T-cell (primary cell): ENCODE results near the gene UGCG. TPM values are rescaled to one million over a fixed set of nuclear protein-coding genes. Genes with fewer than 3 reads are reported as not detected.

ENCODE experiments used
- ATAC-seq, 4 experiments: fragments of 200-7000 bp in 3 of 4; fragments of 150-1000 bp in 1 of 4; cut with Tn5 transposase; replicated peaks in 1 of 4; 1 replicate in 3 of 4; 2 replicates in 1 of 4; pipeline ENCODE4 v1.10.0; 2021; ENCODE audit warnings: moderate library complexity in 3 of 4, mild to moderate bottlenecking in 2 of 4, moderate number of reproducible peaks in 1 of 4
- CTCF ChIA-PET, 2 donors: fragments of 300-600 bp; sonication (Branson Sonifier 250); formaldehyde crosslinking; loops; one replicate each; lab custom pipeline; 2022; ENCODE audit warnings: antibody characterized with exemption in 2 of 2; lab: Charles Lee
- POLR2A ChIA-PET, 2 donors: fragments of 300-600 bp; sonication (Branson Sonifier 250); formaldehyde crosslinking; loops; one replicate each; lab custom pipeline; 2022; ENCODE audit warnings: antibody characterized with exemption in 2 of 2; lab: Charles Lee
- DNase-seq, 35 experiments: peaks; one replicate each; pipeline versions ENCODE4 v3.0.0 to v3.0.0-alpha.2; 2013 to 2023
- H3K27ac ChIP-seq: one replicate; pipeline ENCODE4 v1.5.1; 2013; ENCODE audit warnings: low read length
- H3K27me3 ChIP-seq, 2 experiments: replicated peaks in 1 of 2; 1 replicate in 1 of 2; 2 replicates in 1 of 2; pipeline versions ENCODE4 v1.6.1 to v1.7.0; 2013; ENCODE audit warnings: low read length in 1 of 2, mixed read lengths in 1 of 2; ENCODE audit not compliant: control insufficient read depth in 2 of 2, insufficient read depth in 2 of 2; ENCODE audit errors: extremely low read depth in 1 of 2
- H3K36me3 ChIP-seq, 2 donors: 1 replicate in 1 of 2; 2 replicates in 1 of 2; pipeline versions ENCODE4 v1.6.1 to v1.7.0; 2013; ENCODE audit warnings: low read length in 1 of 2; ENCODE audit not compliant: control insufficient read depth in 2 of 2, insufficient read depth in 1 of 2; ENCODE audit errors: extremely low read depth in 1 of 2
- H3K4me1 ChIP-seq, 2 experiments: 1 replicate in 1 of 2; 2 replicates in 1 of 2; pipeline versions ENCODE4 v1.6.1 to v1.7.0; 2013; ENCODE audit warnings: low read length in 2 of 2, mixed read lengths in 1 of 2; ENCODE audit not compliant: insufficient read depth in 2 of 2, control insufficient read depth in 1 of 2; ENCODE audit errors: extremely low read depth in 1 of 2
- H3K4me3 ChIP-seq, 2 donors: 1 replicate in 1 of 2; 2 replicates in 1 of 2; pipeline versions ENCODE4 v1.5.1 to v1.7.0; 2013; ENCODE audit warnings: mild to moderate bottlenecking in 2 of 2, low read length in 1 of 2, moderate library complexity in 1 of 2; ENCODE audit not compliant: control insufficient read depth in 1 of 2; ENCODE audit errors: extremely low read depth in 1 of 2
- H3K9me3 ChIP-seq: 2 replicates; pipeline ENCODE4 v1.7.0; 2013
- H3K27ac Mint-ChIP-seq, 2 donors: one replicate each; pipeline ENCODE4 v1.8.0; 2020 to 2021; ENCODE audit warnings: mild to moderate bottlenecking in 2 of 2, mixed read lengths in 2 of 2
- H3K27me3 Mint-ChIP-seq, 2 donors: one replicate each; pipeline ENCODE4 v1.8.0; 2021 to 2022; ENCODE audit warnings: mixed read lengths in 2 of 2
- H3K36me3 Mint-ChIP-seq: one replicate; pipeline ENCODE4 v1.8.0; 2021; ENCODE audit warnings: mixed read lengths
- H3K4me1 Mint-ChIP-seq, 3 donors: one replicate each; pipeline ENCODE4 v1.8.0; 2020 to 2022; ENCODE audit warnings: mixed read lengths in 3 of 3, mild to moderate bottlenecking in 1 of 3
- H3K4me3 Mint-ChIP-seq, 3 donors: one replicate each; pipeline ENCODE4 v1.8.0; 2020 to 2022; ENCODE audit warnings: mild to moderate bottlenecking in 3 of 3, mixed read lengths in 3 of 3, moderate library complexity in 3 of 3
- H3K9me3 Mint-ChIP-seq, 3 donors: one replicate each; pipeline ENCODE4 v1.8.0; 2020 to 2022; ENCODE audit warnings: mixed read lengths in 3 of 3
- WGBS: methylation state at CpG from one replicate; pipeline ENCODE4 v1.1.5; 2013; ENCODE audit warnings: missing lambda C conversion rate; ENCODE audit not compliant: insufficient coverage; 5-methylcytosine and 5-hydroxymethylcytosine counted together
- total RNA-seq, 35 experiments: library from RNA in 6 of 35; stranded (reverse) in 6 of 35; fragments of 120-200 nt in 1 of 35; gene quantifications; one replicate each; pipeline versions ENCODE4 v1.2.1 to v1.2.4 and lab custom pipeline; 2013 to 2026

Gene UGCG
- total RNA-seq (10 to 100 TPM; 20.1 to 41.6 (median 24.1) TPM), total RNA-seq (lab: John Stamatoyannopoulos, UW) (38.2 to 106 (median 66.9) reads per million in 29 experiments)
- total RNA-seq (2013), result 35.7 TPM

DNA sequence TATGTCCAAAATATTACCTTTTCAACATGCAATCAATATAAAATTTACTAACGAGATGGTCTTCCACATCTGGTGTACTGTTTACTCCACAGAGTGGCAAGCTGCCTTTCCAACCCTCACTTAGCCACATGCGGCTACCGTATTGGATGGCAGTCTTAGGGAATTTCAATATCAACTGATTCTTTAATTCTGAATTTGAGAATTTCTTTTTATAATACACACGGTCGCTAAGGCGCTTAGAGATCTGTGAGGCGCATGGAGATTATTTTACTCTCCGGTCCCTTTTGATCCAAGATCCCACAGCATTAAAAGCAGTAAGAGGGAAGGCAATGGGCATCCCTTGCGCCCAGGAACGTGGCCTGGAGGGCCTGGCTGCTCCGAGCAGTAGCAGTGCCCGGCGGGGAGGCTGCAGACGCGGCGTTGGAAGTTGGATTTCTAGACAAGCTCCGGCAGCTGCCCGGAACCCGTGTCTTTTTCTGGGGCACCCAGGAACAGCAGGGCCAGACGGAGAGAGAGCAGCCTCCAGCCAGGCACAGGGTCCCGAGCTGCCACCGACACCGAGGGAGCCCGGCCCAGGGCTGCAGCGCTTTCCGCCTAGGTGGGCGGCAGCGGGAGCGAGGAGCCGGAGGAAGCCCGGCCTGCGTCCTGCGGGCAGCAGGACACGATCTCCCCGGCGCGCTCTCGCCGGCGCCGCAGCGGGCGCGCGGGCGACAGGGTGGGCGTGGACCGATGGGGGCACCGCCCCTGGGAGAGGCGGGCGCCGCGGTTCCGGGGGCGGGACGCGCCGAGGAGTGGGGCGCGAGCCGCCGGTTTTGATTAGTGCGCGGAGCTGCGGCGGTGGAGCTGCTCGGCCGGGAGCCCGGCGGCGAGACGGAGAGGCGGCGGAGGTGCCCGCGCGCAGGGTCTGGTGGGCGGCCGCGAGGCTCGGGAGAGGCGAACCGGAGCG is at the start of gene UGCG:
Gene UGCG, plus strand, starts transcription at position 819 of the 946 bp plus-strand sequence. CDS start 402 bp downstream, outside the sequence.
- H3K27ac ChIP-seq, result peak within 1 kb of the TSS; percentile 69
- Mint-ChIP-seq H3K27ac (peak within 1 kb of the TSS; percentile 94 to 95), H3K4me1 (peaks cover 15 to 29% (median 22%) of the 10 kb centered on the region in 3 donors), H3K27me3 (no peaks in the 10 kb centered on the region), H3K4me3 (peak within 1 kb of the TSS in 2 of 3 donors; percentile 90 to 92), H3K9me3 (no peaks in the 10 kb centered on the region), H3K36me3 (no peaks in the 10 kb centered on the region)
- H3K4me3 ChIP-seq, result peak within 1 kb of the TSS; percentile 89 to 95
- no peaks in the 10 kb centered on the region for H3K36me3 ChIP-seq
- under 1% methylated on average over 81 of the region's 84 CpGs for WGBS
- no peaks in the 10 kb centered on the region for H3K27me3 ChIP-seq
- POLR2A ChIA-PET, result interaction anchor here (0.5 to 0.6 kb wide), 2 partner anchors 90 to 179 kb away, joined by 6 to 14 read pairs; no protein-coding TSS in a partner anchor
- H3K9me3 ChIP-seq, result no peaks in the 10 kb centered on the region
- peaks cover 25 to 31% of the 10 kb centered on the region in 2 experiments for H3K4me1 ChIP-seq
- DNase-seq (peak; percentile 68 to 92 (median 83)), ATAC-seq (peak; percentile 91 to 94 (median 93))
- CTCF ChIA-PET, result interaction anchor here in 1 of 2 donors (0.6 to 1.6 kb wide), 5 partner anchors 30 to 436 kb away, joined by 3 to 6 read pairs (median 5); no protein-coding TSS in a partner anchor

DNA sequence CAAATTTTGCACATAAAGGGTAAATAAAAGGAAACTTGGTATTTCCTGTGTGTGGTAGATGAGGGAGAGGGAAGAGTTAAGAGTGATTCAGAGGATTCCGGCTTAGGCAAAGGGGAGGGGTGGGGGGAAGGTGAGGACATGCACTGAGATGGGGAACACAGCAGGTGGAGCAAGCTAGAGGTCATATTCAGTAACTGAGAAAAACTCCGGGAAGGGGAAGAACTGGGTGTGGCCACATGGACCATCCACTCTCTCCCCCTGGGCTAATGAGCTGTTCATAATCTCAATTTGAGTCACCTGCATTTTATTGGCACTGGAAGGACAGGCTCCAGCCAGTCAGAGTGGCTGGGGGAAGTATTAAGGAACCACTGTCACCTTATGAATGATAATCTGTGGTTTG is 45.1 kb upstream of the UGCG start:
- Histone ChIP-seq H3K4me3 (no peak overlapping the region), H3K9me3 (no peaks in the 10 kb centered on the region), H3K27me3 (peaks cover 0 to 6% of the 10 kb centered on the region in 2 experiments), H3K36me3 (no peaks in the 10 kb centered on the region), H3K27ac (no peak overlapping the region), H3K4me1 (no peaks in the 10 kb centered on the region)
- Mint-ChIP-seq H3K9me3 (no peaks in the 10 kb centered on the region), H3K4me1 (peaks cover 0 to 6% (median 0%) of the 10 kb centered on the region in 3 donors), H3K27me3 (no peaks in the 10 kb centered on the region), H3K4me3 (no peak overlapping the region), H3K36me3 (no peaks in the 10 kb centered on the region), H3K27ac (no peak overlapping the region)
- ATAC-seq, result no peak
- WGBS, result 67% methylated on average over 1 of the region's 2 CpGs
- ChIA-PET CTCF (interaction anchor here in 1 of 2 donors (0.6 kb wide), 1 partner anchor 233 kb away, joined by 5 read pairs; no protein-coding TSS in a partner anchor), POLR2A (no interaction called here)
- DNase-seq, result no peak

DNA sequence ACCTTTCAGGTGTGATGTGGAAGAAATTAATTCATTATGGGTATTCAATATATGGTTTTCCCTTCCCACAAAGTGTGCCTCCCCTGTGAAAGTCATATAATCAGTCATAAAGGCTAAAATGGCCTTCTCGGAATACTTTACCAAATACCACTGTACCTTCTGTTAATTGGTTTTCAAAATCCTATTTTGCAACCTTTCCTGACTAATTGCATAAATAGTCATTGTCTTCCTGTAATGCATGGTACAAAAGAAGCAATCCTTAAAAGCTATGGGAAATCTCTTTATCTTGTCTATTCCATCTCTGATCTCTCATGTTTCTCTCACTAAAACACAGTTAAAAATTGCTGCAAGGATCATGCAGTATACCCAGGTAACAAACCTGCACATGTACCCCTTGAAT is 44.3 kb upstream of the UGCG start:
- CTCF ChIA-PET, result interaction anchor here in 1 of 2 donors (0.6 kb wide), 1 partner anchor 232 kb away, joined by 5 read pairs; no protein-coding TSS in a partner anchor
- Mint-ChIP-seq H3K9me3 (no peaks in the 10 kb centered on the region), H3K27ac (no peak overlapping the region), H3K4me1 (peaks cover 0 to 6% (median 0%) of the 10 kb centered on the region in 3 donors), H3K27me3 (no peaks in the 10 kb centered on the region), H3K36me3 (no peaks in the 10 kb centered on the region), H3K4me3 (no peak overlapping the region)
- DNase-seq, result no peak
- ATAC-seq, result no peak
- H3K27me3 ChIP-seq, result peaks cover 0 to under 1% of the 10 kb centered on the region in 2 experiments
- H3K4me3 ChIP-seq, result no peak overlapping the region
- WGBS, result 100% methylated on average over 1 of the region's 1 CpG
- no peaks in the 10 kb centered on the region for H3K9me3 ChIP-seq
- H3K4me1 ChIP-seq, result no peaks in the 10 kb centered on the region
- no peak overlapping the region for H3K27ac ChIP-seq
- POLR2A ChIA-PET, result no interaction called here
- H3K36me3 ChIP-seq, result no peaks in the 10 kb centered on the region

- no peaks in the 10 kb centered on the region for H3K27me3 Mint-ChIP-seq
- Histone ChIP-seq H3K4me1 (no peaks in the 10 kb centered on the region), H3K27ac (no peak overlapping the region), H3K27me3 (no peaks in the 10 kb centered on the region), H3K4me3 (no peak overlapping the region), H3K36me3 (no peaks in the 10 kb centered on the region), H3K9me3 (no peaks in the 10 kb centered on the region)
- H3K9me3 Mint-ChIP-seq, result no peaks in the 10 kb centered on the region
- ChIA-PET CTCF (no interaction called here), POLR2A (no interaction called here)
- no peak for ATAC-seq
- no peaks in the 10 kb centered on the region for H3K36me3 Mint-ChIP-seq
- H3K4me1 Mint-ChIP-seq, result peaks cover 0 to 6% (median 0%) of the 10 kb centered on the region in 3 donors
- no peak for DNase-seq
- H3K27ac Mint-ChIP-seq, result no peak overlapping the region
- H3K4me3 Mint-ChIP-seq, result no peak overlapping the region
Measured at GRCh38 chr9:111853450-111853827, 43.2 kb upstream of the UGCG start.

DNA sequence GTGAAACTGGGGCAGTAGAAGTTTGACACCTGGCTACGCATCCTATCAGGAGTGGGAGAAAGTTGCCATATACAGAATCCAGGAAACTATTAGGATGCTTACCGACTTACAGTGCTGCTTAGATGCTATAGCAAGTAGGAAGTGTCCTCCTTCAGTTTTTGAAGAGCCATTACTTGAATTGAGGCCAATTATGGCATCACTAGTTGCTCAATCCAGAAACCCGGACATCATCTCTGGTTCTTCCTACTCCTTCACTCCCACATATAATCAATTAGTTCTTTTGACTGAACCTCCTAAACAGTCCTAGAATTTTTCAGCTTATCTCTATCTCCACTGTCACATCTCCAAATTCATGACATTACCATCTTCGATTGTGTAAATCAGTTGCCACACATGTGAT is 41.8 kb upstream of the UGCG start:
- CTCF ChIA-PET, result no interaction called here
- WGBS, result 97% methylated on average over 4 of the region's 4 CpGs
- DNase-seq (no peak), ATAC-seq (no peak)
- no peak overlapping the region for H3K27ac Mint-ChIP-seq
- H3K4me3 Mint-ChIP-seq, result no peak overlapping the region
- H3K27me3 Mint-ChIP-seq, result no peaks in the 10 kb centered on the region
- H3K9me3 Mint-ChIP-seq, result no peaks in the 10 kb centered on the region
- H3K36me3 Mint-ChIP-seq, result no peaks in the 10 kb centered on the region
- Histone ChIP-seq H3K4me1 (no peaks in the 10 kb centered on the region), H3K9me3 (no peaks in the 10 kb centered on the region), H3K27me3 (no peaks in the 10 kb centered on the region), H3K27ac (no peak overlapping the region), H3K36me3 (no peaks in the 10 kb centered on the region), H3K4me3 (no peak overlapping the region)
- POLR2A ChIA-PET, result no interaction called here
- peaks cover 0 to 6% (median 0%) of the 10 kb centered on the region in 3 donors for H3K4me1 Mint-ChIP-seq

- H3K9me3 Mint-ChIP-seq, result no peaks in the 10 kb centered on the region
- H3K4me3 ChIP-seq, result no peak overlapping the region
- no peak for ATAC-seq
- DNase-seq, result no peak
- H3K4me1 ChIP-seq, result no peaks in the 10 kb centered on the region
- H3K36me3 ChIP-seq, result no peaks in the 10 kb centered on the region
- no peaks in the 10 kb centered on the region for H3K27me3 Mint-ChIP-seq
- WGBS, result 100% methylated on average over 2 of the region's 3 CpGs
- H3K9me3 ChIP-seq, result no peaks in the 10 kb centered on the region
- no peak overlapping the region for H3K27ac ChIP-seq
- no peak overlapping the region for H3K27ac Mint-ChIP-seq
- no peaks in the 10 kb centered on the region for H3K4me1 Mint-ChIP-seq
- H3K4me3 Mint-ChIP-seq, result no peak overlapping the region
- H3K27me3 ChIP-seq, result no peaks in the 10 kb centered on the region
- ChIA-PET CTCF (no interaction called here), POLR2A (interaction anchor here in 1 of 2 donors (0.6 kb wide), 1 partner anchor 77 kb away, joined by 4 read pairs; no protein-coding TSS in a partner anchor)
- H3K36me3 Mint-ChIP-seq, result no peaks in the 10 kb centered on the region
Measured at GRCh38 chr9:111857555-111858211, 38.9 kb upstream of the UGCG start.
